ENCODE results near the gene CDH5.
"Not testable (repeated sequence)": the region's sequence is repeated elsewhere in the genome, so short reads cannot be mapped to it uniquely, and the experiment has no call there.

The CDH5 gene

DNA sequence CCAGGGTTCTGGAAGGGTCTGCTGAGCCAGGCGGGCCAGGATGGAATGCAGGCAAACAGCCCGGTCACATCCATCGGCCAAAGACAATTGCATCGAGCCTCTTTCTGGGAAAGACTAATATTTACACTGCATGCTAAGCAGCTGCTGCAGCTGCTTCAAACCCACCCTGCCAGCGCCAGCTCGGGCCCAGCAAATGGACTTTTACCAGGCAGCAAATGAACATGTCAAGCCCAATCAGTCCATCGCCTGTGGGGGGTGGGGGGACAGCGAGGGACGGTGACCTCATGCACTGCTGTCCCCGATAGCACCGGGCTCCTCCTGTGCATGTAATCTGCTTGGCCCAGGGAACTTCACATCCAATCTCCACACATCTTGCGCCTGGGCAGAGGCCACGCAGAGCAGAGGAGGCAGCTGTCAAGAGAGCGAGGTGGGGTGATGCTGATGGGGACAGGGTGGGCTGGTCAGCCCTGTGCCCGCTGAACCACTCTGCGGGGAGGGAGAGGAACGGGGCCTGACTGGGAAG, 39.4 kb upstream of the CDH5 start:
- H3K4me3 ChIP-seq (ENCODE audit: low read depth, low read length) = no peak overlapping the region
- no peak for DNase-seq (ENCODE audit: low read depth)
- TF ChIP-seq, protein P1, sequence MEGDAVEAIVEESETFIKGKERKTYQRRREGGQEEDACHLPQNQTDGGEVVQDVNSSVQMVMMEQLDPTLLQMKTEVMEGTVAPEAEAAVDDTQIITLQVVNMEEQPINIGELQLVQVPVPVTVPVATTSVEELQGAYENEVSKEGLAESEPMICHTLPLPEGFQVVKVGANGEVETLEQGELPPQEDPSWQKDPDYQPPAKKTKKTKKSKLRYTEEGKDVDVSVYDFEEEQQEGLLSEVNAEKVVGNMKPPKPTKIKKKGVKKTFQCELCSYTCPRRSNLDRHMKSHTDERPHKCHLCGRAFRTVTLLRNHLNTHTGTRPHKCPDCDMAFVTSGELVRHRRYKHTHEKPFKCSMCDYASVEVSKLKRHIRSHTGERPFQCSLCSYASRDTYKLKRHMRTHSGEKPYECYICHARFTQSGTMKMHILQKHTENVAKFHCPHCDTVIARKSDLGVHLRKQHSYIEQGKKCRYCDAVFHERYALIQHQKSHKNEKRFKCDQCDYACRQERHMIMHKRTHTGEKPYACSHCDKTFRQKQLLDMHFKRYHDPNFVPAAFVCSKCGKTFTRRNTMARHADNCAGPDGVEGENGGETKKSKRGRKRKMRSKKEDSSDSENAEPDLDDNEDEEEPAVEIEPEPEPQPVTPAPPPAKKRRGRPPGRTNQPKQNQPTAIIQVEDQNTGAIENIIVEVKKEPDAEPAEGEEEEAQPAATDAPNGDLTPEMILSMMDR (IDR thresholded peaks at IDR 0.05; ENCODE audit: insufficient read depth, low read depth, low read length, missing control alignments) = no peak

GRCh38 chr16:66328282-66328681, 38.2 kb upstream of the CDH5 start:
- TF ChIP-seq, protein P1 (IDR thresholded peaks at IDR 0.05; ENCODE audit: insufficient read depth, low read depth, low read length, missing control alignments) = no peak
- no peak for DNase-seq (ENCODE audit: low read depth)
- H3K4me3 ChIP-seq (ENCODE audit: low read depth, low read length) = no peak overlapping the region

DNA sequence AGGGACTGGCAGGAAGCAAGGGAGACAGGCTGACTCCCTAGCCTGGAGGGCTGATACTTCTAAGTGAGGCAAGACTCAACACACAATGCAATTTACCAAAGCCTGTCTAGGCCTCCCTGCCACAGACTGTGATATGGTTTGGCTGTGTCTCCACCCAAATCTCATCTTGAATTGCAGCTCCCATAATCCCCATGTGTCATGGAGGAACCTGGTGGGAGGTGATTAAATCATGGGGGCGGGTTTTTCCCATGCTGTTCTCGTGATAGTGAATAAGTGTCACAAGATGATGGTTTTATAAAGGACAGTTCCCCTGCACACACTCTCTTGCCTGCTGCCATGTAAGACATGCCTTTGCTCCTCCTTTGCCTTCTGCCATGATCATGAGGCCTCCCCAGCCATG, 35.0 kb upstream of the CDH5 start:
- H3K4me3 ChIP-seq (ENCODE audit: low read depth, low read length); DNase-seq (ENCODE audit: low read depth): not testable (repeated sequence)

GRCh38 chr16:66332634-66333610, 33.6 kb upstream of the CDH5 start:
- TF ChIP-seq, protein P1 (IDR thresholded peaks at IDR 0.05; ENCODE audit: insufficient read depth, low read depth, low read length, missing control alignments) = no peak
- no peak overlapping the region for H3K4me3 ChIP-seq (ENCODE audit: low read depth, low read length)
- DNase-seq (ENCODE audit: low read depth) = no peak

GRCh38 chr16:66334853-66335574, 31.5 kb upstream of the CDH5 start:
- no peak overlapping the region for H3K4me3 ChIP-seq (ENCODE audit: low read depth, low read length)
- DNase-seq (ENCODE audit: low read depth) = no peak
- TF ChIP-seq, protein P1 (IDR thresholded peaks at IDR 0.05; ENCODE audit: insufficient read depth, low read depth, low read length, missing control alignments) = no peak

DNA sequence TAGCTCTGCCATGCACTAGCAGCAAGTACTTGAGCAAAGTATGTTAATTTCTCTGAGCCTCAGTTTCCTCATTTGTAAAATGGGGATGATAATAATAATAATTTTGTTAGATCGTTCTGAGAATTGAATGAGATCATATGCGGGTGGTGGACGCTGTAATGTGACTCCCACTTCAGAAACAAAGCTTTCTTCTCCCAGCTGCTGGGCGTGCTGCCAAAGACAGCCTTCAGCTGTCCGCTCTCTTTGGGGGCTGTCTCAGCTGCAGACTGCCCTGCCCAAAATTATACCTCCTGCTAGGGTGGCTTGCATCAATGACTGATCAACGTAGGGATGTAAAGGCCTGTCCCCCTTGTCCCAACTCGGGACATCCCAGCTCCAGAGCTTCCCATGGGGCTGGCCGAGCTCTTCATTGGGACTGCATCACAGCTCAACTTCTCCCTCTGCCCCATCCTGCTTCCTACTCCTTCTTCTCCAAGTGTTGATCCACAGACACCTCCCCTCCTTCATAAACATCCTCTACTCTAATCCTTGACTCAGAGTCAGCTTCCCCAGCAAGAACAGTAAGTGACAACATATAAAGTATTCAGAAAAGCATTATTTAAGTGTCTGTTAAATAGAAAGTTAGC, 30.7 kb upstream of the CDH5 start:
- TF ChIP-seq, protein P1 (IDR thresholded peaks at IDR 0.05; ENCODE audit: insufficient read depth, low read depth, low read length, missing control alignments) = no peak
- DNase-seq (ENCODE audit: low read depth) = no peak
- H3K4me3 ChIP-seq (ENCODE audit: low read depth, low read length) = no peak overlapping the region
